Measurements from ENCODE around the gene CTCFL.

CTCFL gene

DNA sequence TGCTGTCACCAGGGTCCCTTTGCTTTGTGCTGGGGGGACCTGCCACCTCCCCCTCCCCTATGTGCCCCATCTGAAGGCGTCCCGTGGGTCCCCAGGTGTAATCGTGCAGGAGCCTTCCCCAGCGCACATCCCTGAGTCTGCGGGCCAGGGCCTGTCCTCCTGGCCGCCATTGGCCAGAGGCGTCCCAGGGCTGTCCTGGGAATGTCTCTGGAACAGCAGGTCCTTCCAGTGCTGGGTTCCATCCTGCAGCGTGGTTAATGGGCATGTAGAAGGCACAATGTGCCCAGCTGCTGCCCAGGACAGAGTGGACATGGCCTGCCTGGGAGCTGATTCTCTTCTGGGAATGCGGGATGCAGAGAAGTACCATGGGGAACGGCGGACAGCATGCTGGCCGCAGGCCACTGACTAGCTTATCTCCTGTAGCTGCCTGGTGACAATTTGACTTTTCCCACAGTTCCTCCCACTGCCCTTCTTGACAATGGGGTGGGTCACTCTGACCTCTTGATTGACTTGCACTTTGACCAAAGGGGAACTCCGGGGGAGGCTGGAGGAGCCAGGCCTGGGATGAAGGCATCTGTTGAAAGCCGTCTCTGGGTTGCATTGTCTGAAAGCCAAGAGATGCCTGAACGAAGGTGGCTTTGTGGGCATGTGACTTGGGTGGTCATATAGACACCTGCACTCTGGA, 64.0 kb downstream of the CTCFL start:
- no peak overlapping the region for H4K91ac ChIP-seq (ENCODE audit: low read depth, low read length, poor library complexity)
- no peak overlapping the region for H3K4me2 ChIP-seq (ENCODE audit: insufficient read depth, low read length, poor library complexity, severe bottlenecking)
- no peak overlapping the region for H2BK15ac ChIP-seq (ENCODE audit: low read length)
- no peak overlapping the region for H3K4ac ChIP-seq (ENCODE audit: low read length)
- H3K27me3 ChIP-seq (ENCODE audit: control insufficient read depth in 3 of 3, insufficient read depth in 3 of 3, low read depth in 1 of 3, low read length in 3 of 3) = no peaks in the 10 kb centered on the region
- no peak overlapping the region for H3K27ac ChIP-seq (replicated peaks; ENCODE audit: low read length)
- H4K8ac ChIP-seq (ENCODE audit: low read depth, low read length) = no peak overlapping the region
- peak overlapping the region; percentile 18 for H2AFZ ChIP-seq (ENCODE audit: low read length)
- H3K18ac ChIP-seq (ENCODE audit: low read length) = peak overlapping the region; percentile 67
- H2AK5ac ChIP-seq (ENCODE audit: low read depth, low read length) = no peak overlapping the region
- H3K23ac ChIP-seq (ENCODE audit: low read depth, low read length, poor library complexity) = peak overlapping the region; percentile 5
- peak overlapping the region in 1 of 2 donors; percentile 19 for H3K4me3 ChIP-seq (ENCODE audit: low read length in 2 of 2)
- DNase-seq (ENCODE audit: low spot score) = no peak
- H3K79me1 ChIP-seq (ENCODE audit: low read depth, low read length) = no peaks in the 10 kb centered on the region
- H3K9ac ChIP-seq (ENCODE audit: low read depth, low read length, poor library complexity) = no peak overlapping the region
- peak overlapping the region; percentile 7 for H3K14ac ChIP-seq (ENCODE audit: low read length)
- H2BK120ac ChIP-seq (ENCODE audit: low read depth, low read length) = no peak overlapping the region
- H3K4me1 ChIP-seq (ENCODE audit: control insufficient read depth in 2 of 2, insufficient read depth in 1 of 2, low read depth in 1 of 2, low read length in 2 of 2) = peaks cover 4 to 5% of the 10 kb centered on the region in 2 donors
- H2BK5ac ChIP-seq (ENCODE audit: low read length) = no peak overlapping the region
- no peak overlapping the region for H2BK12ac ChIP-seq (ENCODE audit: low read length)
- no peaks in the 10 kb centered on the region for H3K36me3 ChIP-seq (replicated peaks in 1 of 2; ENCODE audit: control insufficient read depth in 2 of 2, insufficient read depth in 2 of 2, low read length in 2 of 2)
- no CpG with 5 or more reads among the region's 15 CpGs for WGBS, 2 donors (ENCODE audit: extremely low coverage in 2 of 2, insufficient read length in 2 of 2, insufficient replicate concordance in 1 of 2)
- H3K9me3 ChIP-seq (replicated peaks in 1 of 2; ENCODE audit: control insufficient read depth in 2 of 2, insufficient read depth in 1 of 2, low read depth in 1 of 2, low read length in 2 of 2) = peaks cover 0 to 5% of the 10 kb centered on the region in 2 donors

DNA sequence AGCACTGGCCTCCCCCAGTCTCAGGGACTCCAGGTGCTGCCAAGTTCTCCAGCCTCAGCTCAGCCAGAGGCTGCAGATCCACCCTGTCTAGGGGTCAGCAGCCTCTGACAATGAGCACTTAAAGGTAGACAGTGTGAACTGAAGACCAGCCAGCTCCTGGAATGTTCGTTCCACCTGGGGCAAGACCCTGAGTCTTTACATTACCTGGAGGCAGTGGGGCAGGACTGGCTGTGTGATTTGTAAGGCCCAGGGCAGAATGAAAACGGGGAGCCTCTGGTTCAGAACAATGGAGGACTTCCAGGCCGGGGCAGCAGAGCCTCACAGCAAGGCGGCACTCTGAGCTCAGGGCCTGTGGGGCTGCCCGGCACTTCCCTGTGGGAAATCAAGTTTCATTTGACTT, 65.0 kb downstream of the CTCFL start:
- Histone ChIP-seq H3K36me3 (replicated peaks in 1 of 2; ENCODE audit: control insufficient read depth in 2 of 2, insufficient read depth in 2 of 2, low read length in 2 of 2) (no peaks in the 10 kb centered on the region), H3K14ac (ENCODE audit: low read length) (no peak overlapping the region), H2BK15ac (ENCODE audit: low read length) (peak overlapping the region; percentile 40), H3K79me1 (ENCODE audit: low read depth, low read length) (no peaks in the 10 kb centered on the region), H3K23ac (ENCODE audit: low read depth, low read length, poor library complexity) (no peak overlapping the region), H2BK120ac (ENCODE audit: low read depth, low read length) (no peak overlapping the region), H3K4me3 (ENCODE audit: low read length in 2 of 2) (no peak overlapping the region), H4K8ac (ENCODE audit: low read depth, low read length) (no peak overlapping the region), H3K4me2 (ENCODE audit: insufficient read depth, low read length, poor library complexity, severe bottlenecking) (no peak overlapping the region), H3K9me3 (replicated peaks in 1 of 2; ENCODE audit: control insufficient read depth in 2 of 2, insufficient read depth in 1 of 2, low read depth in 1 of 2, low read length in 2 of 2) (peaks cover 0 to 5% of the 10 kb centered on the region in 2 donors), H2AFZ (ENCODE audit: low read length) (no peak overlapping the region), H2BK12ac (ENCODE audit: low read length) (no peak overlapping the region), H3K4me1 (ENCODE audit: control insufficient read depth in 2 of 2, insufficient read depth in 1 of 2, low read depth in 1 of 2, low read length in 2 of 2) (peaks cover 5 to 6% of the 10 kb centered on the region in 2 donors), H2BK5ac (ENCODE audit: low read length) (no peak overlapping the region), H3K9ac (ENCODE audit: low read depth, low read length, poor library complexity) (no peak overlapping the region), H3K4ac (ENCODE audit: low read length) (no peak overlapping the region), H3K18ac (ENCODE audit: low read length) (peak overlapping the region; percentile 25), H3K27me3 (ENCODE audit: control insufficient read depth in 3 of 3, insufficient read depth in 3 of 3, low read depth in 1 of 3, low read length in 3 of 3) (no peaks in the 10 kb centered on the region), H2AK5ac (ENCODE audit: low read depth, low read length) (peak overlapping the region; percentile 62), H4K91ac (ENCODE audit: low read depth, low read length, poor library complexity) (no peak overlapping the region), H3K27ac (replicated peaks; ENCODE audit: low read length) (no peak overlapping the region)
- WGBS, 2 donors (ENCODE audit: extremely low coverage in 2 of 2, insufficient read length in 2 of 2, insufficient replicate concordance in 1 of 2) = no CpG with 5 or more reads among the region's 5 CpGs
- DNase-seq (ENCODE audit: low spot score) = no peak

GRCh38 chr20:57459278-57459677, 65.7 kb downstream of the CTCFL start:
- H3K9ac ChIP-seq (ENCODE audit: low read depth, low read length, poor library complexity) = no peak overlapping the region
- no peak overlapping the region for H4K8ac ChIP-seq (ENCODE audit: low read depth, low read length)
- no CpG with 5 or more reads among the region's 5 CpGs for WGBS, 2 donors (ENCODE audit: extremely low coverage in 2 of 2, insufficient read length in 2 of 2, insufficient replicate concordance in 1 of 2)
- no peaks in the 10 kb centered on the region for H3K27me3 ChIP-seq (ENCODE audit: control insufficient read depth in 3 of 3, insufficient read depth in 3 of 3, low read depth in 1 of 3, low read length in 3 of 3)
- H3K23ac ChIP-seq (ENCODE audit: low read depth, low read length, poor library complexity) = no peak overlapping the region
- no peak overlapping the region for H3K18ac ChIP-seq (ENCODE audit: low read length)
- no peak overlapping the region for H3K4me3 ChIP-seq (ENCODE audit: low read length in 2 of 2)
- no peak overlapping the region for H3K27ac ChIP-seq (replicated peaks; ENCODE audit: low read length)
- no peak for DNase-seq (ENCODE audit: low spot score)
- no peaks in the 10 kb centered on the region for H3K36me3 ChIP-seq (replicated peaks in 1 of 2; ENCODE audit: control insufficient read depth in 2 of 2, insufficient read depth in 2 of 2, low read length in 2 of 2)
- H2BK15ac ChIP-seq (ENCODE audit: low read length) = no peak overlapping the region
- H3K9me3 ChIP-seq (replicated peaks in 1 of 2; ENCODE audit: control insufficient read depth in 2 of 2, insufficient read depth in 1 of 2, low read depth in 1 of 2, low read length in 2 of 2) = peaks cover 0 to 5% of the 10 kb centered on the region in 2 donors
- H3K14ac ChIP-seq (ENCODE audit: low read length) = no peak overlapping the region
- no peak overlapping the region for H3K4ac ChIP-seq (ENCODE audit: low read length)
- H2AK5ac ChIP-seq (ENCODE audit: low read depth, low read length) = no peak overlapping the region
- no peak overlapping the region for H2BK120ac ChIP-seq (ENCODE audit: low read depth, low read length)
- H3K4me2 ChIP-seq (ENCODE audit: insufficient read depth, low read length, poor library complexity, severe bottlenecking) = no peak overlapping the region
- H3K79me1 ChIP-seq (ENCODE audit: low read depth, low read length) = no peaks in the 10 kb centered on the region
- H2BK12ac ChIP-seq (ENCODE audit: low read length) = no peak overlapping the region
- H2AFZ ChIP-seq (ENCODE audit: low read length) = no peak overlapping the region
- no peak overlapping the region for H2BK5ac ChIP-seq (ENCODE audit: low read length)
- H3K4me1 ChIP-seq (ENCODE audit: control insufficient read depth in 2 of 2, insufficient read depth in 1 of 2, low read depth in 1 of 2, low read length in 2 of 2) = peaks cover 5 to 7% of the 10 kb centered on the region in 2 donors
- H4K91ac ChIP-seq (ENCODE audit: low read depth, low read length, poor library complexity) = no peak overlapping the region

GRCh38 chr20:57458400-57459160, 66.4 kb downstream of the CTCFL start:
- Histone ChIP-seq H3K36me3 (replicated peaks in 1 of 2; ENCODE audit: control insufficient read depth in 2 of 2, insufficient read depth in 2 of 2, low read length in 2 of 2) (no peaks in the 10 kb centered on the region), H3K4me1 (ENCODE audit: control insufficient read depth in 2 of 2, insufficient read depth in 1 of 2, low read depth in 1 of 2, low read length in 2 of 2) (peaks cover 5 to 7% of the 10 kb centered on the region in 2 donors), H3K4me3 (ENCODE audit: low read length in 2 of 2) (no peak overlapping the region), H3K27me3 (ENCODE audit: control insufficient read depth in 3 of 3, insufficient read depth in 3 of 3, low read depth in 1 of 3, low read length in 3 of 3) (no peaks in the 10 kb centered on the region), H4K91ac (ENCODE audit: low read depth, low read length, poor library complexity) (no peak overlapping the region), H2BK15ac (ENCODE audit: low read length) (no peak overlapping the region), H3K4ac (ENCODE audit: low read length) (no peak overlapping the region), H3K9ac (ENCODE audit: low read depth, low read length, poor library complexity) (no peak overlapping the region), H3K23ac (ENCODE audit: low read depth, low read length, poor library complexity) (no peak overlapping the region), H3K27ac (replicated peaks; ENCODE audit: low read length) (no peak overlapping the region), H3K9me3 (replicated peaks in 1 of 2; ENCODE audit: control insufficient read depth in 2 of 2, insufficient read depth in 1 of 2, low read depth in 1 of 2, low read length in 2 of 2) (peaks cover 0 to 5% of the 10 kb centered on the region in 2 donors), H3K18ac (ENCODE audit: low read length) (no peak overlapping the region), H2BK120ac (ENCODE audit: low read depth, low read length) (no peak overlapping the region), H3K4me2 (ENCODE audit: insufficient read depth, low read length, poor library complexity, severe bottlenecking) (no peak overlapping the region), H2AFZ (ENCODE audit: low read length) (no peak overlapping the region), H3K14ac (ENCODE audit: low read length) (no peak overlapping the region), H4K8ac (ENCODE audit: low read depth, low read length) (no peak overlapping the region), H3K79me1 (ENCODE audit: low read depth, low read length) (no peaks in the 10 kb centered on the region), H2AK5ac (ENCODE audit: low read depth, low read length) (no peak overlapping the region), H2BK5ac (ENCODE audit: low read length) (no peak overlapping the region), H2BK12ac (ENCODE audit: low read length) (no peak overlapping the region)
- no peak for DNase-seq (ENCODE audit: low spot score)
- no CpG with 5 or more reads among the region's 7 CpGs for WGBS, 2 donors (ENCODE audit: extremely low coverage in 2 of 2, insufficient read length in 2 of 2, insufficient replicate concordance in 1 of 2)
